HepG2 (cell line): ENCODE data around the gene DAD1. TPM values are rescaled to one million over a fixed set of nuclear protein-coding genes. Genes with fewer than 3 reads are reported as not detected.
A peak's percentile ranks its signal among the peaks of the same experiment; 100 is the strongest.

Source experiments
- ATAD3A ChIP-seq: sonication (generic); formaldehyde crosslinking; IDR thresholded peaks from 2 replicates; pipeline ENCODE4 v1.4.0; 2020; ENCODE audit warnings: missing genetic modification reagents
- ATF7 ChIP-seq, 2 experiments: fragments of 450-650 bp in 1 of 2; sonication (generic) in 1 of 2; formaldehyde crosslinking in 1 of 2; IDR thresholded peaks; 2 replicates each; pipeline versions ENCODE4 v1.4.0 to v1.6.1; 2016 to 2020; ENCODE audit warnings: antibody characterized with exemption in 1 of 2, mild to moderate bottlenecking in 1 of 2, missing genetic modification reagents in 1 of 2
- HMGXB3 ChIP-seq: sonication (generic); formaldehyde crosslinking; IDR thresholded peaks from 2 replicates; pipeline ENCODE4 v1.4.0; 2020; ENCODE audit warnings: missing genetic modification reagents, borderline replicate concordance
- KDM6A ChIP-seq: IDR thresholded peaks from 2 replicates; pipeline ENCODE4 v1.6.1; 2016; ENCODE audit warnings: low read depth
- LBX2 ChIP-seq: sonication (generic); formaldehyde crosslinking; IDR thresholded peaks from 2 replicates; pipeline ENCODE4 v1.5.0; 2020; ENCODE audit warnings: missing genetic modification reagents, mild to moderate bottlenecking, borderline replicate concordance
- MAFF ChIP-seq: IDR thresholded peaks from 2 replicates; pipeline ENCODE4 v1.6.1; 2011; ENCODE audit warnings: low read depth, low read length, improper control_type of control experiment
- MAFK ChIP-seq, 2 experiments: IDR thresholded peaks in 1 of 2; conservative IDR thresholded peaks in 1 of 2; 2 replicates each; pipeline ENCODE4 v1.6.1; 2011; ENCODE audit warnings: improper control_type of control experiment in 2 of 2, low read length in 2 of 2
- MTF2 ChIP-seq: sonication (generic); formaldehyde crosslinking; IDR thresholded peaks from 2 replicates; pipeline ENCODE4 v1.5.0; 2020; ENCODE audit warnings: missing genetic modification reagents, borderline replicate concordance
- NRL ChIP-seq: sonication (generic); formaldehyde crosslinking; IDR thresholded peaks from 2 replicates; pipeline ENCODE4 v1.5.0; 2020; ENCODE audit warnings: missing genetic modification reagents, mild to moderate bottlenecking, moderate library complexity, borderline replicate concordance
- POLR2G ChIP-seq: fragments of 200-400 bp; formaldehyde crosslinking; IDR thresholded peaks from 2 replicates; pipeline ENCODE4 v1.6.1; 2018; ENCODE audit warnings: mild to moderate bottlenecking, low read depth, low read length, moderate library complexity
- PPARG ChIP-seq: conservative IDR thresholded peaks from 2 replicates; pipeline ENCODE4 v1.6.1; 2016; ENCODE audit warnings: missing biosample characterization, missing genetic modification reagents
- SIX4 ChIP-seq: sonication (generic); formaldehyde crosslinking; IDR thresholded peaks from 2 replicates; pipeline ENCODE4 v1.4.0; 2020; ENCODE audit warnings: missing genetic modification reagents
- SNAPC2 ChIP-seq: sonication (generic); formaldehyde crosslinking; IDR thresholded peaks from 2 replicates; pipeline ENCODE4 v1.8.1; 2022; ENCODE audit warnings: mild to moderate bottlenecking, missing genetic modification reagents
- ZMYM2 ChIP-seq: sonication (generic); formaldehyde crosslinking; IDR thresholded peaks from 2 replicates; pipeline ENCODE4 v1.8.0; 2022; ENCODE audit warnings: mild to moderate bottlenecking, missing genetic modification reagents
- ZNF101 ChIP-seq: sonication (generic); formaldehyde crosslinking; IDR thresholded peaks from 2 replicates; pipeline ENCODE4 v1.4.0; 2020; ENCODE audit warnings: mild to moderate bottlenecking, low read depth, missing genetic modification reagents, borderline replicate concordance
- ZNF512B ChIP-seq: sonication (generic); formaldehyde crosslinking; IDR thresholded peaks from 2 replicates; pipeline ENCODE4 v1.5.1; 2020; ENCODE audit warnings: missing genetic modification reagents, mild to moderate bottlenecking, borderline replicate concordance
- ZNF567 ChIP-seq: sonication (generic); formaldehyde crosslinking; IDR thresholded peaks from 2 replicates; pipeline ENCODE4 v1.8.1; 2023; ENCODE audit warnings: mild to moderate bottlenecking, missing genetic modification reagents, borderline replicate concordance
- polyA plus RNA-seq, 8 experiments: library from polyadenylated mRNA; depleted of rRNA in 3 of 8; stranded (reverse) in 7 of 8; unstranded in 1 of 8; fragments of >200 nt; fragmentation: Illumina TruSeq in 4 of 8; extraction: Trizol in 4 of 8; gene quantifications; 2 replicates each; pipeline versions ENCODE4 v1.2.1 to v1.2.3, GENCODE V29; 2011 to 2016; ENCODE audit warnings: low read depth in 4 of 8, missing spikeins in 1 of 8, mixed read lengths in 1 of 8; ENCODE audit not compliant: insufficient read depth in 1 of 8
- total RNA-seq, 5 experiments: library from RNA; depleted of rRNA; stranded (reverse); fragments of >200 nt; fragmentation: Illumina TruSeq; extraction: Trizol; gene quantifications; 2 replicates each; pipeline ENCODE4 v1.2.3, GENCODE V29; 2016; ENCODE audit warnings: low read depth in 1 of 5

Gene DAD1
- total and polyA plus RNA-seq, 2 of the 13 experiments (the other 11 are each of a cell fraction or from before 2014, with no cell fraction given): 558 to 626 TPM

GRCh38 chr14:22539831-22540230, 49.2 kb downstream of the DAD1 start (continued):
- TF ChIP-seq ZNF512B (CRISPR knock-in tag) (no peak), ZNF567 (no peak), ATAD3A (CRISPR knock-in tag) (no peak), POLR2G (no peak), LBX2 (no peak), ATF7 (IDR thresholded peaks at IDR 0.05) (no peak), ATF7 (CRISPR knock-in tag; IDR thresholded peaks at IDR 0.05) (no peak), SIX4 (CRISPR knock-in tag) (no peak), HMGXB3 (CRISPR knock-in tag) (no peak), MAFK (conservative IDR thresholded peaks at IDR 0.05 in 1 of 2, IDR thresholded peaks at IDR 0.05 in 1 of 2; ENCODE audit: low read length in 2 of 2) (peak; percentile 86 to 89), ZNF101 (CRISPR knock-in tag) (no peak), SNAPC2 (CRISPR knock-in tag) (no peak), MAFF (peak; percentile 67), MTF2 (CRISPR knock-in tag) (no peak), NRL (CRISPR knock-in tag) (no peak), KDM6A (CRISPR knock-in tag) (no peak), ZMYM2 (no peak), PPARG (CRISPR knock-in tag) (no peak)
